Activated T-helper 17 cell treated with anti-CD3 and anti-CD28 coated beads, Interleukin-2, amount 50 U/mL, for 72 hours (primary cell): ENCODE results near the gene HPCAL1. TPM values are rescaled to one million over a fixed set of nuclear protein-coding genes. Genes with fewer than 3 reads are reported as not detected.
"Not testable (repeated sequence)": the region's sequence is repeated elsewhere in the genome, so short reads cannot be mapped to it uniquely, and the experiment has no call there.

Experiments used
- ATAC-seq: fragments of 150-1000 bp; cut with Tn5 transposase; replicated peaks from 2 replicates; pipeline ENCODE4 v1.10.0; 2021; ENCODE audit warnings: mild to moderate bottlenecking, moderate library complexity
- H3K27ac Mint-ChIP-seq: one replicate; pipeline ENCODE4 v1.8.0; 2022; ENCODE audit warnings: mixed read lengths
- H3K27me3 Mint-ChIP-seq: one replicate; pipeline ENCODE4 v1.8.0; 2022; ENCODE audit warnings: mixed read lengths
- H3K36me3 Mint-ChIP-seq: one replicate; pipeline ENCODE4 v1.8.0; 2022; ENCODE audit warnings: low read depth, mild to moderate bottlenecking, mixed read lengths
- H3K4me1 Mint-ChIP-seq: one replicate; pipeline ENCODE4 v1.8.0; 2022; ENCODE audit warnings: mixed read lengths
- H3K4me3 Mint-ChIP-seq: one replicate; pipeline ENCODE4 v1.8.0; 2022; ENCODE audit warnings: mild to moderate bottlenecking, mixed read lengths
- H3K9me3 Mint-ChIP-seq: one replicate; pipeline ENCODE4 v1.8.0; 2022; ENCODE audit warnings: mixed read lengths
- total RNA-seq, 2 donors: library from RNA; stranded (reverse); gene quantifications; one replicate each; pipeline ENCODE4 v1.2.3, GENCODE V29; 2022

The HPCAL1 gene
- total RNA-seq, 2 donors from 2014 or later: 57.9 to 139 TPM

GRCh38 chr2:10440736-10441135 is 138.0 kb downstream of the HPCAL1 start:
- Mint-ChIP-seq H3K27ac (no peak overlapping the region), H3K36me3 (peaks cover 72% of the 10 kb centered on the region), H3K27me3 (no peaks in the 10 kb centered on the region), H3K9me3 (no peaks in the 10 kb centered on the region), H3K4me3 (no peak overlapping the region), H3K4me1 (peaks cover 26% of the 10 kb centered on the region)
- no peak for ATAC-seq

- no peak overlapping the region for H3K4me3 Mint-ChIP-seq
- no peak overlapping the region for H3K27ac Mint-ChIP-seq
- no peaks in the 10 kb centered on the region for H3K27me3 Mint-ChIP-seq
- peaks cover 26% of the 10 kb centered on the region for H3K4me1 Mint-ChIP-seq
- H3K9me3 Mint-ChIP-seq: no peaks in the 10 kb centered on the region
- ATAC-seq: no peak
- peaks cover 76% of the 10 kb centered on the region for H3K36me3 Mint-ChIP-seq
These were observed 139.2 kb downstream of the HPCAL1 start for GRCh38 chr2:10441948-10442347.

- H3K9me3 Mint-ChIP-seq, ATAC-seq, H3K27ac Mint-ChIP-seq, H3K4me3 Mint-ChIP-seq, H3K27me3 Mint-ChIP-seq: not testable (repeated sequence)
- Mint-ChIP-seq H3K4me1 (peaks cover 31% of the 10 kb centered on the region), H3K36me3 (peaks cover 82% of the 10 kb centered on the region)
These were observed 139.9 kb downstream of the HPCAL1 start for GRCh38 chr2:10442469-10443126.

- ATAC-seq: peak; percentile 65
- Mint-ChIP-seq H3K27ac (peak overlapping the region; percentile 15), H3K27me3 (no peaks in the 10 kb centered on the region), H3K4me3 (peak overlapping the region; percentile 83), H3K9me3 (no peaks in the 10 kb centered on the region), H3K4me1 (peaks cover 31% of the 10 kb centered on the region), H3K36me3 (peaks cover 71% of the 10 kb centered on the region)
These were observed 141.8 kb downstream of the HPCAL1 start for GRCh38 chr2:10444463-10444862.

- no peaks in the 10 kb centered on the region for H3K9me3 Mint-ChIP-seq
- ATAC-seq: no peak
- H3K27ac Mint-ChIP-seq: no peak overlapping the region
- H3K4me3 Mint-ChIP-seq: peak overlapping the region; percentile 83
- peaks cover 31% of the 10 kb centered on the region for H3K4me1 Mint-ChIP-seq
- H3K27me3 Mint-ChIP-seq: no peaks in the 10 kb centered on the region
- H3K36me3 Mint-ChIP-seq: peaks cover 49% of the 10 kb centered on the region
These were observed 143.9 kb downstream of the HPCAL1 start for GRCh38 chr2:10446631-10447030.

GRCh38 chr2:10447300-10447894 is 144.7 kb downstream of the HPCAL1 start:
- ATAC-seq: peak; percentile 42
- H3K27me3 Mint-ChIP-seq: no peaks in the 10 kb centered on the region
- H3K36me3 Mint-ChIP-seq: peaks cover 42% of the 10 kb centered on the region
- peaks cover 26% of the 10 kb centered on the region for H3K4me1 Mint-ChIP-seq
- no peaks in the 10 kb centered on the region for H3K9me3 Mint-ChIP-seq
- peak overlapping the region; percentile 82 for H3K27ac Mint-ChIP-seq
- H3K4me3 Mint-ChIP-seq: peak overlapping the region; percentile 83

GRCh38 chr2:10447895-10448575 is 145.3 kb downstream of the HPCAL1 start, which contains the start of gene ODC1:
ODC1 (minus strand) TSS chr2:10448327; CDS start chr2:10445032, 3,295 bp downstream.
- H3K4me3 Mint-ChIP-seq: peak within 1 kb of the TSS; percentile 83
- H3K36me3 Mint-ChIP-seq: peaks cover 35% of the 10 kb centered on the region
- peak; percentile 67 for ATAC-seq
- no peaks in the 10 kb centered on the region for H3K27me3 Mint-ChIP-seq
- peak within 1 kb of the TSS; percentile 82 for H3K27ac Mint-ChIP-seq
- peaks cover 23% of the 10 kb centered on the region for H3K4me1 Mint-ChIP-seq
- H3K9me3 Mint-ChIP-seq: no peaks in the 10 kb centered on the region

GRCh38 chr2:10448576-10449485 is 146.1 kb downstream of the HPCAL1 start:
- ATAC-seq: peak; percentile 66
- Mint-ChIP-seq H3K4me3 (peak overlapping the region; percentile 81), H3K27ac (peak overlapping the region; percentile 78)

GRCh38 chr2:10449486-10449831 is 146.8 kb downstream of the HPCAL1 start:
- peaks cover 21% of the 10 kb centered on the region for H3K36me3 Mint-ChIP-seq
- no peaks in the 10 kb centered on the region for H3K9me3 Mint-ChIP-seq
- H3K4me1 Mint-ChIP-seq: peaks cover 9% of the 10 kb centered on the region
- H3K4me3 Mint-ChIP-seq: peak overlapping the region; percentile 81
- no peak for ATAC-seq
- peak overlapping the region; percentile 78 for H3K27ac Mint-ChIP-seq
- no peaks in the 10 kb centered on the region for H3K27me3 Mint-ChIP-seq

More at GRCh38 chr2:10448576-10449485, 146.1 kb downstream of the HPCAL1 start:
- H3K36me3 Mint-ChIP-seq: peaks cover 27% of the 10 kb centered on the region
- peaks cover 15% of the 10 kb centered on the region for H3K4me1 Mint-ChIP-seq
- H3K27me3 Mint-ChIP-seq: no peaks in the 10 kb centered on the region
- no peaks in the 10 kb centered on the region for H3K9me3 Mint-ChIP-seq

GRCh38 chr2:10449838-10450691 is 147.4 kb downstream of the HPCAL1 start:
- H3K4me1 Mint-ChIP-seq: peaks cover 5% of the 10 kb centered on the region
- ATAC-seq: no peak
- H3K27me3 Mint-ChIP-seq: no peaks in the 10 kb centered on the region
- no peaks in the 10 kb centered on the region for H3K9me3 Mint-ChIP-seq
- H3K36me3 Mint-ChIP-seq: peaks cover 15% of the 10 kb centered on the region
- H3K27ac Mint-ChIP-seq: peak overlapping the region; percentile 78
- peak overlapping the region; percentile 81 for H3K4me3 Mint-ChIP-seq

GRCh38 chr2:10451819-10452218 is 149.1 kb downstream of the HPCAL1 start:
- H3K27ac Mint-ChIP-seq: no peak overlapping the region
- peaks cover 5% of the 10 kb centered on the region for H3K4me1 Mint-ChIP-seq
- no peak for ATAC-seq
- H3K4me3 Mint-ChIP-seq: no peak overlapping the region
- no peaks in the 10 kb centered on the region for H3K9me3 Mint-ChIP-seq
- H3K27me3 Mint-ChIP-seq: no peaks in the 10 kb centered on the region
- H3K36me3 Mint-ChIP-seq: peaks cover 8% of the 10 kb centered on the region

GRCh38 chr2:10452312-10452711 is 149.6 kb downstream of the HPCAL1 start:
- H3K27ac Mint-ChIP-seq: no peak overlapping the region
- no peaks in the 10 kb centered on the region for H3K27me3 Mint-ChIP-seq
- ATAC-seq: no peak
- H3K4me1 Mint-ChIP-seq: peaks cover 2% of the 10 kb centered on the region
- H3K9me3 Mint-ChIP-seq: no peaks in the 10 kb centered on the region
- peaks cover 3% of the 10 kb centered on the region for H3K36me3 Mint-ChIP-seq
- no peak overlapping the region for H3K4me3 Mint-ChIP-seq
